IPS DF 6.9 (cell line): ENCODE measurements around the gene ZNF234.
"Not testable (repeated sequence)": the region's sequence is repeated elsewhere in the genome, so short reads cannot be mapped to it uniquely, and the experiment has no call there.

Experiments
- DNase-seq: peaks from one replicate; pipeline ENCODE4 v3.0.0-alpha.2; 2013; ENCODE audit warnings: low read depth, low spot score
- H3K27ac ChIP-seq: one replicate; pipeline ENCODE4 v1.5.1; 2013; ENCODE audit warnings: low read length, control low read depth
- H3K27me3 ChIP-seq: 2 replicates; pipeline ENCODE4 v1.6.1; 2013; ENCODE audit warnings: mild to moderate bottlenecking, low read length; ENCODE audit not compliant: control insufficient read depth, insufficient read depth
- H3K36me3 ChIP-seq: 2 replicates; pipeline ENCODE4 v1.6.1; 2013; ENCODE audit warnings: low read length; ENCODE audit not compliant: control insufficient read depth, insufficient read depth
- H3K4me1 ChIP-seq: 2 replicates; pipeline ENCODE4 v1.6.1; 2013; ENCODE audit warnings: low read length; ENCODE audit not compliant: control insufficient read depth, insufficient read depth
- H3K4me3 ChIP-seq: 2 replicates; pipeline ENCODE4 v1.5.1; 2013; ENCODE audit warnings: mild to moderate bottlenecking, low read length
- H3K9me3 ChIP-seq: 2 replicates; pipeline ENCODE4 v1.6.1; 2013; ENCODE audit warnings: low read length, inconsistent platforms; ENCODE audit not compliant: control insufficient read depth, insufficient read depth
- WGBS: extraction: QIAGEN DNeasy Blood & Tissue Kit; methylation state at CpG from one replicate; pipeline ENCODE4 v1.1.7; 2013; ENCODE audit warnings: mixed read lengths, missing lambda C conversion rate; ENCODE audit not compliant: insufficient read length, insufficient coverage; 5-methylcytosine and 5-hydroxymethylcytosine counted together

ZNF234 gene

GRCh38 chr19:44176590-44176989, 35.2 kb downstream of the ZNF234 start:
- no CpG with 5 or more reads among the region's 3 CpGs for WGBS
- H3K9me3 ChIP-seq = peaks cover 10% of the 10 kb centered on the region
- DNase-seq = no peak
- no peaks in the 10 kb centered on the region for H3K27me3 ChIP-seq
- no peak overlapping the region for H3K27ac ChIP-seq
- H3K4me1 ChIP-seq = no peaks in the 10 kb centered on the region
- peaks cover 27% of the 10 kb centered on the region for H3K36me3 ChIP-seq
- H3K4me3 ChIP-seq = no peak overlapping the region

- Histone ChIP-seq H3K27me3 (no peaks in the 10 kb centered on the region), H3K9me3 (peaks cover 10% of the 10 kb centered on the region)
- no peak for DNase-seq
These were observed 39.6 kb downstream of the ZNF234 start for GRCh38 chr19:44180968-44181367.

GRCh38 chr19:44182145-44182544, 40.8 kb downstream of the ZNF234 start:
- H3K27me3 ChIP-seq = no peaks in the 10 kb centered on the region
- no peak for DNase-seq
- no peak overlapping the region for H3K4me3 ChIP-seq
- no peaks in the 10 kb centered on the region for H3K4me1 ChIP-seq
- H3K27ac ChIP-seq = no peak overlapping the region
- peaks cover 3% of the 10 kb centered on the region; the same call in 1 of the 2 replicates for H3K36me3 ChIP-seq
- peaks cover 1% of the 10 kb centered on the region; the same call in 1 of the 2 replicates for H3K9me3 ChIP-seq
- WGBS = no CpG with 5 or more reads among the region's 10 CpGs

More at GRCh38 chr19:44180968-44181367, 39.6 kb downstream of the ZNF234 start:
- Histone ChIP-seq H3K4me3 (no peak overlapping the region), H3K4me1 (no peaks in the 10 kb centered on the region), H3K27ac (no peak overlapping the region), H3K36me3 (peaks cover 10% of the 10 kb centered on the region)

DNA sequence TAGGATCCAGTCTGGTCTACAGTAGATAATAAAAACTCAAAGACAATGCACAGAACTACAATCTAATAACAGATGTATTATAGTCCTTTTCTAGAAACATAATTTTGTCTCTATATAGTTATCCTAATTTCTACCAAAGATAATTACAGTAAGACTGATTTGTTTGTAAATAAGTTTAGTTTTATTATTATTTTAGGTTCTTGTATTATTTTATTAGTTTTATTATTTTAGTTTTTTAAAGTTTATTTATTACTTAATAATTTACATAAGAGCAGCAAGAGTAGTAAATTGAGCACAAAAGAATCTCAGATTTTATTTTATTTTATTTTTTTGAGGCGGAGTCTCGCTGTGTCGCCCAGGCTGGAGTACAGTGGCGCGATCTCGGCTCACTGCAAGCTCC, 48.7 kb downstream of the ZNF234 start:
- no peaks in the 10 kb centered on the region for H3K36me3 ChIP-seq
- no peaks in the 10 kb centered on the region for H3K4me1 ChIP-seq
- WGBS = no CpG with 5 or more reads among the region's 6 CpGs
- no peak overlapping the region for H3K27ac ChIP-seq
- no peak overlapping the region for H3K4me3 ChIP-seq
- DNase-seq = no peak
- H3K27me3 ChIP-seq = no peaks in the 10 kb centered on the region
- no peaks in the 10 kb centered on the region for H3K9me3 ChIP-seq

GRCh38 chr19:44192127-44192526, 50.8 kb downstream of the ZNF234 start:
- no peaks in the 10 kb centered on the region for H3K4me1 ChIP-seq
- H3K36me3 ChIP-seq = no peaks in the 10 kb centered on the region
- H3K27ac ChIP-seq = no peak overlapping the region
- no peak for DNase-seq
- no peaks in the 10 kb centered on the region for H3K9me3 ChIP-seq
- H3K4me3 ChIP-seq = no peak overlapping the region
- H3K27me3 ChIP-seq = no peaks in the 10 kb centered on the region
- no CpG with 5 or more reads among the region's 5 CpGs for WGBS

DNA sequence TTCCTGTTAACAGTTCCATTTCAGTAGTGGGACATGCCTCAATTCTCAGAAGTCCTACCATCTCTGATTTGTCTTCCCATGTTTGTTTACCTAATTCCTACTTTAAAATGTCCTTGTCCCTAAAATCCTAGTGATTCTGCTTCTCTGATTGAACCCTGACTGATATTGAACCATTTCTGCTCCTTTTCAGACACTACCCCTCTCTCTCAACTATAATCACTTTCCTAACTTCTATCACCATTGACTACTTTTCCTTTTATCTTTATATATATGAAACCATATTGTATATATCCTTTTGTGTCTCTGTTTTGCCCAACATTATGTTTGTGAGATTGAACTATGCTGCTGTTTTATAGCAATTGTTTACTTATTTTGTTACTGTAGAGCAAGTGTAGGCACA, 55.4 kb downstream of the ZNF234 start:
- DNase-seq = no peak
- Histone ChIP-seq H3K4me3 (no peak overlapping the region), H3K27ac (no peak overlapping the region), H3K36me3 (no peaks in the 10 kb centered on the region), H3K4me1 (no peaks in the 10 kb centered on the region), H3K27me3 (no peaks in the 10 kb centered on the region), H3K9me3 (no peaks in the 10 kb centered on the region)

- no peaks in the 10 kb centered on the region for H3K4me1 ChIP-seq
- H3K27ac ChIP-seq = no peak overlapping the region
- H3K9me3 ChIP-seq = no peaks in the 10 kb centered on the region
- no peaks in the 10 kb centered on the region for H3K36me3 ChIP-seq
- no CpG with 5 or more reads among the region's 1 CpG for WGBS
- no peak for DNase-seq
- H3K4me3 ChIP-seq = no peak overlapping the region
- H3K27me3 ChIP-seq = no peaks in the 10 kb centered on the region
These were observed 61.1 kb downstream of the ZNF234 start for GRCh38 chr19:44202470-44202869.

- H3K9me3 ChIP-seq = no peaks in the 10 kb centered on the region
- no peak overlapping the region for H3K4me3 ChIP-seq
- no peaks in the 10 kb centered on the region for H3K4me1 ChIP-seq
- no CpG with 5 or more reads among the region's 2 CpGs for WGBS
- no peaks in the 10 kb centered on the region for H3K36me3 ChIP-seq
- DNase-seq = no peak
- H3K27me3 ChIP-seq = no peaks in the 10 kb centered on the region
- H3K27ac ChIP-seq = no peak overlapping the region
These were observed 61.6 kb downstream of the ZNF234 start for GRCh38 chr19:44202974-44203373.

DNA sequence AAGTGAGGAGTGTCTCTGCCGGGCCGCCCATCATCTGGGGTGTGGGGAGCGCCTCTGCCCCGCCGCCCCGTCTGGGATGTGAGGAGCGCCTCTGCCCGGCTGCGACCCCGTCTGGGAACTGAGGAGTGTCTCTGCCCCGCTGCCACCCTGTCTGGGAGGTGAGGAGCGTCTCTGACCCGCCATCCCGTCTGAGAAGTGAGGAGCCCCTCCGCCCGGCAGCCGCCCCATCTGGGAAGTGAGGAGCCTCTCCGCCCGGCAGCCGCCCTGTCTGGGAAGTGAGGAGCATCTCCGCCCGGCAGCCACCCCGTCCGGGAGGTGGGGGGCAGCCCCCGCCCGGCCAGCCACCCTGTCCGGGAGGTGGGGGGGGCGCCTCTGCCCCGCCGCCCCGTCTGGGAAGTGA, 62.5 kb downstream of the ZNF234 start:
- not testable (repeated sequence) for H3K4me1 ChIP-seq, DNase-seq, H3K9me3 ChIP-seq, H3K27me3 ChIP-seq, H3K36me3 ChIP-seq, H3K4me3 ChIP-seq, H3K27ac ChIP-seq
- no CpG with 5 or more reads among the region's 31 CpGs for whole genome bisulfite sequencing

GRCh38 chr19:44204772-44205171, 63.4 kb downstream of the ZNF234 start:
- no peak overlapping the region for H3K4me3 ChIP-seq
- no peaks in the 10 kb centered on the region for H3K4me1 ChIP-seq
- H3K27ac ChIP-seq = no peak overlapping the region
- H3K36me3 ChIP-seq = no peaks in the 10 kb centered on the region
- no CpG with 5 or more reads among the region's 2 CpGs for WGBS
- no peaks in the 10 kb centered on the region for H3K9me3 ChIP-seq
- DNase-seq = no peak
- H3K27me3 ChIP-seq = no peaks in the 10 kb centered on the region

- Histone ChIP-seq H3K36me3 (no peaks in the 10 kb centered on the region), H3K27me3 (no peaks in the 10 kb centered on the region), H3K4me1 (no peaks in the 10 kb centered on the region), H3K9me3 (no peaks in the 10 kb centered on the region), H3K27ac (no peak overlapping the region), H3K4me3 (peak overlapping the region; percentile 60; the same call in 1 of the 2 replicates)
- WGBS = no CpG with 5 or more reads among the region's 26 CpGs
- peak; percentile 94 for DNase-seq
These were observed 65.9 kb downstream of the ZNF234 start for GRCh38 chr19:44207126-44207803.
